NCI-H345 (cell line): ENCODE data around the gene RUSC2.
A peak's percentile ranks its signal among the peaks of the same experiment; 100 is the strongest.
"Not testable (repeated sequence)": the region's sequence is repeated elsewhere in the genome, so short reads cannot be mapped to it uniquely, and the experiment has no call there.

Source experiments
- DNase-seq: peaks from one replicate; lab custom pipeline; 2025; lab: John Stamatoyannopoulos, UW

Gene RUSC2

GRCh38 chr9:35489313-35490154 is at the start of gene RUSC2:
Gene RUSC2 (plus strand): TSS chr9:35490111. CDS start chr9:35546522, 56,411 bp downstream.
- DNase-seq, result peak; percentile 64

GRCh38 chr9:35446012-35446411 is 43.9 kb upstream of the RUSC2 start:
- DNase-seq, result no peak

DNA sequence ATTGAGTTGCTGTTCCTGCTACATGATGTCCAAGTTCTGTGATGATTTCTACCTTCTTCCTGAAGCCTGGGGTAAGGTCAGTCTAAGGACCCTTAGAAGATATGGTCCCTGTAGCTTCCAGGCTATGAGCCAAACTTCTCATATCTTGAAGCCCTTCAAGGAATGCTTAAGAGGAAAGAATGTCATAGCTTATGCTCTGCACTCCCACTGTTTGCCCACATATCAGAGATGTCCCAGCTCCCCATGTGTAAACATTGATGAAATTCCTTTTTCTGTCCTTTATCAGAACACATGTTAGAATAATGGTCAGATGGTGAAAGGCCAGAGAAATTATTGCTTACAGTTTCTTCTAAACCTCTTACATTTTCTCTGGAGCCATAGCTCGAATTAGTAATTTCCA is 41.4 kb upstream of the RUSC2 start:
- DNase-seq, result no peak

- DNase-seq, result no peak
Observed at GRCh38 chr9:35452481-35452880, 37.4 kb upstream of the RUSC2 start.

- DNase-seq, result no peak
Observed at GRCh38 chr9:35453786-35454185, 36.1 kb upstream of the RUSC2 start.

- no peak for DNase-seq
Observed at GRCh38 chr9:35464141-35465025, 25.5 kb upstream of the RUSC2 start.

DNA sequence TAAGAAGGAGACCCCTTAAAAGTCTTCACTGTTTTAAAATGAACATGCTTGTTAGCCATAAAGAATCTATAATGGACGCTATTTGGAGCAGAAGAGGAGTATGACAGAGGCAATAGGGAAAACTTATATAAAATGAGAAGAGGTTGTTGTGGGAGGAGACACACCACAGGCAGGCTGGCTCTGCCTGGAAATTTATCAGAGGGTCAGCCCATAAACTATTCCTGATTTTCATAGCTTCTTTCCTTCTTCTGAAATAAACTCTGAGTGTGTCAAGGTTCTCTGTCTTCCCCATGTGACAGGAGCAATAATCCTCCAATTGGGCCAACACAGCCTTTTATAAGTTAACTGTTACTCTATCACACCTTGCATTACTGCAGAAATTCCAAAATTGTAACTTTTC is 19.6 kb upstream of the RUSC2 start:
- no peak for DNase-seq

DNA sequence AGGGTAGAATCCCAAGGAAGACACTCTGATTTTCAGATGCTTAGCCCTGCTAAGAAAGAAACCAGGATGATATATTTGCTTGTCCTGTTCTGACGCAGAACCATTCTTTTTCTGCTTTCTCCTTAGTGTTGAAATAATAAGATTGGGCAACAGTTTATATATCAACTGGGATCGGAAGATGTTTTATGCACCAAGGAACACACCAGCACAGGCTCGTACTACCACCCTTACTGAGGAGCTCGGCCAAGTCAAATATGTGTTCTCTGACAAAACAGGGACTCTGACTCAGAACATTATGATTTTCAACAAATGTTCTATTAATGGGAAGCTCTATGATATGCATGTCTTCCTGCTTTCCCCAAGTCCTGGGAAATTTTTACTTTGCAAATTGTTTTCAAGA is 19.0 kb upstream of the RUSC2 start:
- no peak for DNase-seq

- no peak for DNase-seq
Observed at GRCh38 chr9:35476596-35476995, 13.3 kb upstream of the RUSC2 start.

DNA sequence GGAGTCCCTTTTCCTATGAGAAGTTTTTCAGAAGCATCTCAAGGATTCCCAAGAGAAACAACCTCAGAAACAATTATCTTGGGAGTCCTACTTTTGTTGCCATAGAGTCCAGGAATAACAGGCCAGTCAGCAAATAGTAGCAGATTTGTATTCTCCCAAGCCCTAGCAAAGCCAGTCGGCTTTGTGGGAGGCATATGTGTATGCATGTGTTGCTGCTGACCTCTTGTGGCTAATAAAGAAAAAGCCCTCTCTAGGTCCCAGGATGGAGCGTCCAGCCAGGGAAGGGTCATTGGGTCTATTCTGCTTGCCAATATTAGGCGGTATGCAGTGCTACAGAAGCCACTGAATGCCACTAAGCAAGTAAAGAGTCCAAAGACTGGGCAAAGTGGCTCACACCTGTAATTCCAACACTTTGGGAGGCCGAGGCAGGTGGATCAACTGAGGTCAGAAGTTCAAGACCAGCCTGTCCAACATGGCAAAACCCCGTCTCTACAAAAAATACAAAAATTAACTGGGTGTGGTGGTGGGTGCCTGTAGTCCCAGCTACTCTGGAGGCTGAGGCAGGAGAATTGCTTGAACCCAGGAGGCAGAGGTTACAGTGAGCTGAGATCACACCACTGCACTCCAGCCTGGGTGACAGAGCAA is 12.6 kb upstream of the RUSC2 start:
- peak; percentile 55 for DNase-seq

GRCh38 chr9:35478871-35479270 is 11.0 kb upstream of the RUSC2 start:
- DNase-seq, result no peak

- DNase-seq, result peak; percentile 6
Observed at GRCh38 chr9:35481347-35481975, 8.4 kb upstream of the RUSC2 start.

GRCh38 chr9:35482071-35482470 is 7.8 kb upstream of the RUSC2 start:
- no peak for DNase-seq

GRCh38 chr9:35484406-35484805 is 5.5 kb upstream of the RUSC2 start:
- no peak for DNase-seq

DNA sequence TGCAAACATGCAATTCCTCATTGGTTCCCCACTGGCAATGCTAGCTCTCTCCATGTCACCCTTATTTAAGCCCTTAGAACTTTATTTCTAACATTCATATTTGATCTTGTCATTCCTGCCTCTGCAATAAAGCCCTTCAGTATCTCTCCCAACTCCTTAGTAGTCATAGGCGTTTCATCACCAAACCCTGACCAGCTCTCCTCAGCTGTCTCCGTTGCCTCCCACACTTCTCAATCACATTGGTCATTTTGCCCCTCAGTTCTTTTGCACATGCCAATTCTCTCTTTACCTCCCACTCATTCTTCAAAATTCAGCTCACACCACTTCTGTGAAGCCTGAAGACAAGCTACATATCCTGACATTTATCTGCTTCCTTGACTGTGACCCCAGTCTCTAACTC is 2.8 kb upstream of the RUSC2 start:
- no peak for DNase-seq

GRCh38 chr9:35488021-35488420 is 1.9 kb upstream of the RUSC2 start:
- DNase-seq, result no peak

GRCh38 chr9:35488566-35489312 is 1.2 kb upstream of the RUSC2 start:
- DNase-seq, result no peak

- DNase-seq, result no peak
Observed at GRCh38 chr9:35490155-35490909, 421 bp downstream of the RUSC2 start.

DNA sequence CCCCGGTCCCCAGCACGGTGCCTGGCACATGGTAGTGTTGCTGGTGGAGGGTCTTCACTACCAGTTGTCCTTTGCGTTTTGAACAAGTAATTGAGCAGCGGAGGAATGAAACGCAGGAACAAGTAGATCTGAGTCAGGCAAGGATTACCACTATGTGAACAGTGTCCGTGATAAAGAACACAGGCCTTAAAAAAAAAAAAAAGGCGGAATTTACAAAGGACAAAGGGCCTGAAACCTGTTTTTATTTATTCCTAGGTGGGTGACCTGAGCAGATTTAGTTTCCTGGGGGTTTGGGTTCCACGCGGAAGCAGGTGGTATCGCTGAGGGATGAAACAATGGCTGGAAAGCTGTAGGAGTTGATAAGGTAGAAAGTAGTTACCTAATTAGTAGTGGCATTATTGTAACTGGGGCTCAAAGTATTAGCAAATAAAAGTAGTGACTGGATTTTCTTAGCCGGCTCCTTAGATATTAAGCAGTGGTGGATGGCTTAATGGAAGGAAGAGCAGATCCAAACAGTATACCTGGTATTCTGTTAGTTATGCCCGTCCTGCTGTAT is 1.1 kb downstream of the RUSC2 start:
- no peak for DNase-seq

GRCh38 chr9:35493119-35493518 is 3.2 kb downstream of the RUSC2 start:
- DNase-seq, result not testable (repeated sequence)
